GM10847 (cell line): Measurements from ENCODE around the gene MYT1.

Experiments used
- POLR2A ChIP-seq: IDR thresholded peaks from 2 replicates; pipeline ENCODE4 v1.6.1; 2011; ENCODE audit not compliant: insufficient read length; ENCODE audit errors: extremely low read depth

MYT1 gene

DNA sequence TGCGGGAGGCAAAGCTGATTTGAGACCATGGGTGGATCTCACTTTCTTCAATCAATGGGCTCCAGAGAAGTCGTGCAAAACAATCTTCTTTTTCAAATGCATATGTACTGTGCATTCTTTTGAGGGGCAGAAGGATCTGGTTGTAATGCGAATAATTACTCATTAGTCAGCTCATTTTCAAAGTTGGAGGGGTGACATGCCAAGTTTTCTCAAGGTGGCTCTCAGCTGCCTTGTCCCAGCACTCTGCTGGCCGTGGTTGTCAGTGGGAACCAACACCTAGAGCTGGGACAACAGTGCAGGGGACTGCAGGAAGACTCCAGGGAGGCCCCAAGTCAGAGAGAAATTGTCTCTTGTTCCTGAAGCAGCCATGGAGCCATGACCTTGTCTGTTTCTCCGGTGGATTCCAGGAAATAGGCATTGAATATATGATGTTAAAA is 25.3 kb downstream of the MYT1 start:
- no peak for TF ChIP-seq POLR2A

DNA sequence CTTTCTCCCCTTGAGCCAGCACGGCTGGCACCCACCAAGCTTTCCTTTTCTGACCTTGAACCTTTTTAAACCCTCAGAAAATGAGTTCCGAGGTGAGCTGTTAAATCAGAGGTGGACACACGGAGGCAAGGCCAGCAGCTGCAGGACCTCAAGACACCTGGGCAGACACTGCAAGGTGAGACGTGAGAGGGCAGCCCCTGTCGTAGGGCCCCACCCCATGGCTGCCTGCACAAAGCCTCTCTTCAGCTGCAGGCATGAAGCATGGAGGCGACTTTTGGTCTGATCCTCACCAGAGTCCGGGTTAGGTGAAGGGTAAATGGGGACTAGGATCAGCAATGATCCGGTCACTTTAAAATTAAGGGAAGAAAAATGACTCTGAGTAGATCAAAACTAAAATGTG is 25.7 kb downstream of the MYT1 start:
- TF ChIP-seq POLR2A, result no peak

DNA sequence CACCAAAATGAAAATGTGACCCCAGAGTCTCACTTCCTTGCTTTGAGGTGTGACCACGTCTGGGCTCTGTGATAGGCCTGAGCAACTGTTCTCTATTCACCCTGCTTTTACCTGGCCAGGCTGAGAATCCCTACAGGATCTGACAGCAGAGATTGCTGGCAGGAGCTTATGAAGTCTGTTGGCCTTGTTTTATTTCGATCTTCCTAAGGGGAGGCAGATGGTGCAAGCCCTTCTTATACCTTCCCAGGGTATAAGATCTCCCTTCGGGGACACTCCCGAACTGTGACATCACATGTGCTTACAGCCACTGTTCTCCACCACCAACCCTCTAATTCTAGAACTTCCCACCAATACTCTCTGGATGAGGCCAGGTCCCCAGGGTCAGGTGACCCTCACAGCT is 26.8 kb downstream of the MYT1 start:
- TF ChIP-seq POLR2A, result no peak

GRCh38 chr20:64192406-64192805 is 28.2 kb downstream of the MYT1 start:
- no peak for TF ChIP-seq POLR2A

GRCh38 chr20:64193058-64193457 is 28.8 kb downstream of the MYT1 start:
- no peak for TF ChIP-seq POLR2A

DNA sequence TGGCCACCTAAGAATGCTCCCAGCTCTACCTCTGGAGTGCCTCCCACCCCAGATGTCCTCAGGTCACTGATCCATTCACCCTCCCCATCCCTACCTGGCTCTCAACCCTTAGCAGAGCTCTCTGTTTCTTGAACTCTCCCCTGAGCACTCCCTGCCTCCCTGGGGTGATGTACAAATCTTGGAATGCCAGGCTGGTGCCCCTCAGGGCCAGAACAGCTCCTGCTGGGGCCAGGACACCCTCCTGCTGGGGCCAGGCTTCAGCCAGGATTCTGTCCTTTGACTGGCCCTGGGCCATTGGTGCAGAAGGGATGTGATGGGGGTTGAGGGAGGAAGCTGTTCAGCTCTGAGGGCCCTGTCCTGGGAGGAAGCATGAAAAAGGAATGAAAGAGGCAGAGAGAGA is 30.0 kb downstream of the MYT1 start:
- TF ChIP-seq POLR2A, result no peak

DNA sequence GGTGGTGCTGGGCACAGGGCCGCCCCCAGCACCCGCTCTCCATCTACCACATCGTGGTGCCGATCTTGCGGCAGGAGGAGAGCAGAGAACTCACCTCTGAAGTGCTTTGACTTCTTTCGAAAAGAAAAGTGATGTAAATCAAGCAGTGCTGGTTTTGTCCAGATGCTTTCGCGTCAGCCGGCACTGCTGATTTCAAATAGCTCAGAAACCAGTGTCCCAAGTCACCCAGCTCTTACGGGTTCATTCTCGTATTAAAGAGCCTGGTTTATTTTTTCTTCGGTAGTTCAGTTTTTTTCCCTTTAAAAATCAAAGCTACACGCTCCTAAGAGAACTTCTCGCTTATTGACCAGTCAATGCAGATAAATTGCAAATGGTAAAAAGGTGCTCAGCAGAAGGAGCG is 32.1 kb downstream of the MYT1 start:
- TF ChIP-seq POLR2A, result no peak

GRCh38 chr20:64196847-64197306 is 32.6 kb downstream of the MYT1 start:
- no peak for TF ChIP-seq POLR2A

DNA sequence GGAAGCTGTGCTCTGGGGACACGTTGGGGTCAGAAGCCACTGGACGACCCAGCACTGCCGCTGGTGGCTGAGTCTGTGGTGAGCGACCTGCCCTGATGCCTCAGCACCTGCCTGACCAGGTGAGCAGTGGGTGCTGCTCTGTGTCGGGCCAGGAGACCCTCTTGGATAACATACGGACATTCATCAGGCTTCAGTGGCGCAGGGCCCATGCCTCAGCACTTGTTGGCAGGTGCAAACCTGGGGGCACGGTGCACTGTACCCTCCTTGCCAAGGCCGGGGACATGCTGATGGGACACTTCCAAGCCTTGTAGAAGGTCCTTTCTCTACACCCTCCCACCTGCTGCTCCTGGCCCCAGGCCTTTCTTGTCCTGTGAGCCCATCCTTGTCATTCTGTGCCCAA is 34.1 kb downstream of the MYT1 start:
- no peak for TF ChIP-seq POLR2A

- no peak for TF ChIP-seq POLR2A
These were observed 35.1 kb downstream of the MYT1 start for GRCh38 chr20:64199395-64199794.

DNA sequence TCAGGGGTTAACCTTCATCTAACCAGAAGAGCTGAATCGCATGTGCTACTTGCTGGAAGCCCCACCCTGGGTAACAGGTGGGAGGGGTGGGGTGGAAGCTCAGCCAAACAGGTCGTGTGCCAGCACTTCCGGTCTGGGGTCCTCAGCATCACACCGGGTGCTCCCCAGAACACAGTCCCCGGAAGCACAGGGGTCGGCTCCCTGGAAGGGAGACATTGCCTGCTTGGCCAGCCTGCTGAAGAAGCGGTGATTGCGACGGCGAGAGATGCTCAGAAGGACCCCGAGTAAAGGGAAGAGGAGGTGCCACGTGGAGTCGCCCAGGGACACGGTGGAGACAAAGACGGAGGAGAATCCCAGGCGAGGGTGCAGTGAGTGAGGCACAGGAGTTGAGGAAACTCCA is 36.5 kb downstream of the MYT1 start:
- TF ChIP-seq POLR2A, result no peak

DNA sequence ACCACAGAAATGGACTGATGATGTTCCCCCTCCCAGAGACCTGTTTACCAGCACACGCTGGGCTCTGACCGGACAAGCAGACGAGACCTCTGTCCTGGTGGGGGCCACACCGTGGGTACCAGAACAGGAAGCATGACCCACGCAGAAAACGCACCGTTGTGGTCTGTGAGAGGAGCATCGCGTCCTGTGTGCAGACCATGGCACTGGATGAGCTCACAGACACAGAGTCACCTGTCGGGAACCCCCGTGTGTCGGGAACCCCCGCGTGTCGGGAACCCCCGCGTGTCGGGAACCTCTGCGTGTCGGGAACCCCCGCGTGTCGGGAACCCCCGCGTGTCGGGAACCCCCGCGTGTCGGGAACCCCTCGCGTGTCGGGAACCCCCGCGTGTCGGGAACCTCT is 37.4 kb downstream of the MYT1 start:
- TF ChIP-seq POLR2A, result no peak

DNA sequence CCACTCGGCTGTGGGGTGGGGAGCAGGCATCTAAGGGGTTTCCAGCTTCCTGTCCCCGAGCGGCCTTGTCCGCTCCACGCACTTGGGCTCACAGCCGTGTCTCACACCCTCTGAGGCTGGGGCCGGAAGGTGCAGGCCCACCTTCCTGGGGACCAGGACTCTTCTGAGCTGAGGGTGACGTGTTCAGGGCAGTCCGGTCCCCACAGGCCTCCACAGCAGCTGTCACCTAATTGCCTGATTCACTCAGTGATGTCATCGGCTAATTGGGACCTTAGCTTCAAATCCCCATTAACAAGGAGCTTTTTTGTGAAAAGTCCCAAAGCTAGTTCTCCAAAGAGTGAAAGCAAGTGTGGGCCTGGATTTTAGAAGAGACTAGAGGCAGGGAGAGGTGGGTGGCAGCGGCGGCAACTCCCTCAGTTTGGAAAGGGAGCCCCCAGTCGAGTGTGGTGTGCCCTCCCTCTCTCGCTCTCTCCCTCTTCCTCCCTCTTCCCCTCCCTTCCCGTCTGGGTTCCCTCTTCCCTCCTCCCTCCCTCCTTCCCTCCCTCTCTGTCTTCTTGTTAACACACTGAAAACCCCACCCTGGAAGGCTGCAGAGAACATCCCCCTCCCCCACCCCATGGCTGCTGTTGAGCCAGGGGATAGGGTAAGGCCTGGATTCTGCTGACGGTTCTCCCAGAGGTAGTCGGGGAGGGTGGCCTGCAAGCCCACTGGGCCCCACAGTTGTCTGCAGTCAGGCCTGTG is 39.0 kb downstream of the MYT1 start:
- no peak for TF ChIP-seq POLR2A

- TF ChIP-seq POLR2A, result no peak
These were observed 41.4 kb downstream of the MYT1 start for GRCh38 chr20:64205611-64206026.

DNA sequence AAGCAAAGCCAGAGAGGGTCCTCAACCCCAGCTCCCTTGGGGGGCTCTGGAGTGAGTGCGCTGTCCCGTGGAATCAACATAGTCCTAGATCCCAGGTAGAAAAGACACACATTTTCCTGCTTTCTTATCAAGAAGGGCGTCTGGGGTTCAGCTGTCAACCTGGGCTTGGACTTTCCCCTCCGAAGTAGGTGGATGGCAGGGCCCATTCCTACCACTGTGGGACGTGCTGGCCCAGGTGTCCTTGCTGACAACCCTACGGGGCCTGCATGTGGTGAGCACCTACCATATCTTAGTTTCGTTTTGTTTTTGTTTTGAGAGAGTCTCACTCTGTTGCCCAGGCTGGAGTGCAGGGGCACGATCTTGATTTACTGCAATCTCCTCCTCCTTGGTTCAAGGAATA is 42.4 kb downstream of the MYT1 start:
- no peak for TF ChIP-seq POLR2A

DNA sequence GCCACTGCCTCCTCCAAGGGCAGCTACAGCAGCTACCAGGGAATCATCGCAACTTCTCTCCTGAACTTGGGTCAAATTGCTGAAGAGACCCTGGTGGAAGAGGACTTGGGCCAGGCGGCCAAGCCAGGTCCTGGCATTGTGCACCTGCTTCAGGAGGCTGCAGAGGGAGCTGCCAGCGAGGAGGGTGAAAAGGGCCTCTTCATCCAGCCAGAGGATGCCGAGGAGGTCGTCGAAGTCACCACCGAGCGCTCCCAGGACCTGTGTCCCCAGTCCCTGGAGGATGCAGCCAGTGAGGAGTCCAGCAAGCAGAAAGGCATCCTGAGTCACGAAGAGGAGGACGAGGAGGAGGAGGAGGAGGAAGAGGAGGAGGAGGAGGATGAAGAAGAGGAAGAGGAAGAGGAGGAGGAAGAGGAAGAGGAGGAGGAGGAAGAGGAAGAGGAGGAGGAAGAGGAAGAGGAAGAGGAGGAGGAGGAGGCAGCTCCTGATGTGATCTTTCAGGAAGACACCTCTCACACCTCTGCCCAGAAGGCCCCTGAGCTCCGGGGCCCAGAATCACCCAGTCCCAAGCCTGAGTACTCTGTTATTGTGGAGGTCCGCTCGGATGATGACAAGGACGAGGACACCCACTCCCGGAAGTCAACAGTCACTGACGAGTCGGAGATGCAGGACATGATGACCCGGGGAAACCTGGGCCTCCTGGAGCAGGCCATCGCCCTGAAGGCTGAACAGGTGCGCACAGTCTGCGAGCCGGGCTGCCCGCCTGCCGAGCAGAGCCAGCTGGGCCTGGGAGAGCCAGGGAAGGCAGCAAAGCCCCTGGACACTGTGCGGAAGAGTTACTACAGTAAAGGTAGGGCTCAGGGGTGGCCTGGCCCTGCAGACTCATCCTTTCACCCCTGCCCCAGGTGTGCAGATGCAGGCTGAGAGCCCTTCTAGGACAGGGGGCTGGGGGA is 43.7 kb downstream of the MYT1 start:
- TF ChIP-seq POLR2A, result no peak
